Measurements from ENCODE around the gene KIT.
"Not testable (repeated sequence)": the region's sequence is repeated elsewhere in the genome, so short reads cannot be mapped to it uniquely, and the experiment has no call there.

The KIT gene

DNA sequence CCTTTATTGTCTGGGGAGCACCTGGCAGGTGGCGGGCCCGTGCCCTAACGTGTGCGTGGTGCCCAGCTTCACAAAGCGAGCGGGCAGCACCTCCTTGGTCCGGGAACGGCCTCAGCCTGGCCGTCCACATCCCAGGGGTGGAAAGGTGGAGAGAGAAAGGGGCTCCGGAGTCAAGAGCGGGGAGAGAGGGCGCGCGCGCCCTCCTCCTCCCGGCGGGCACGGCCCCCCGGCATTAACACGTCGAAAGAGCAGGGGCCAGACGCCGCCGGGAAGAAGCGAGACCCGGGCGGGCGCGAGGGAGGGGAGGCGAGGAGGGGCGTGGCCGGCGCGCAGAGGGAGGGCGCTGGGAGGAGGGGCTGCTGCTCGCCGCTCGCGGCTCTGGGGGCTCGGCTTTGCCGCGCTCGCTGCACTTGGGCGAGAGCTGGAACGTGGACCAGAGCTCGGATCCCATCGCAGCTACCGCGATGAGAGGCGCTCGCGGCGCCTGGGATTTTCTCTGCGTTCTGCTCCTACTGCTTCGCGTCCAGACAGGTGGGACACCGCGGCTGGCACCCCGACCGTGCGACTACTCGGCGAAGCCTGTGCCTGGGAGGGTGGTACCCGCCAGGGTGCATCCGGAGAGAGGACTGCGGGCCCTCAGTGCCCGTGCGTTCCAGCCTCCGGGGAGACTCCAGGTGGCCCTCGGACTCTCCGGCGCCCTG is at the start of gene KIT:
Gene KIT (plus strand): TSS at position 407 of the 701 bp plus-strand sequence. CDS start 58 bp downstream, at position 465.
- DNase-seq (ENCODE audit: extremely low read depth, low read depth): no peak
- TF ChIP-seq CTCF (IDR thresholded peaks at IDR 0.05; ENCODE audit: low read depth, low read length, missing control alignments): no peak
- peak within 1 kb of the TSS; percentile 46 for H3K4me3 ChIP-seq (replicated peaks; ENCODE audit: low read depth, low read length)

DNA sequence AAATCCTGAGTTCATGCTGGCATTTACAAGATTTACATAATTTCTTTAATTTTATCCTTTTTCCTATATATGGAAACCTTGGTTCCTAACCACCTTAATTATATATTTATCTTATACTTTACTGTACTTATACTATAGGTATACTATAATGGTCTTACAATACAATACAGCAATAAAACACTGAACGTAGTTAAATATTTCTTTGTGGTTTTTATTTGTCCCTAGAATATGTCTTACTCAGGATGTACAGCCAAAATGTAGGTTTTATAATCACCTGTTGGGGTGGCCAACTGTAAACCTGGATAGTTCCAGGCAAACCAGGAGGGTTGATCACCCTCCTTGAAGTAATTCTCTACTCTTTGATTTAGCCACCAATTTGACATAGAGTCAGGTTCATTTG is 48.4 kb upstream of the KIT start:
- no peak for TF ChIP-seq CTCF (IDR thresholded peaks at IDR 0.05; ENCODE audit: low read depth, low read length, missing control alignments)
- no peak for DNase-seq (ENCODE audit: extremely low read depth, low read depth)
- no peak overlapping the region for H3K4me3 ChIP-seq (replicated peaks; ENCODE audit: low read depth, low read length)

DNA sequence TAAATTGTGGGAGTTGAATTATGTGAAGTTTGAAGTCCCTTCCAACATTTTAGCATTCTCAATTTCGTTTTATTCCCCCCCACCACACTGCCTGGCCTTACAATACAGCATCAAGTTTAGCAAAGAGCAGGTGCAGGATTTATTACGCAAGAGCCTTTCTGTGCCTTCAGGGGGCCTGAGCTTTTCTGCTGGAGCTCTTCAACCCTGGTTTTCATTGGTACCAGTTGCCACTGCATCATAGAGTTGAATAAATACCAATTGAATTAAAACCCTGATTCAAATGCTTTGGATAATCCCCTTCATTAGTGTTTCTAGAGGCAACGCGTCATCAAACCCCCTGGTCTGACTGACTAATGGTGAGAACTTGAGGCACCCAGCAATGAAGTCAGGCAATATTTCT is 43.6 kb upstream of the KIT start:
- no peak for DNase-seq (ENCODE audit: extremely low read depth, low read depth)
- no peak for TF ChIP-seq CTCF (IDR thresholded peaks at IDR 0.05; ENCODE audit: low read depth, low read length, missing control alignments)
- H3K4me3 ChIP-seq (replicated peaks; ENCODE audit: low read depth, low read length): no peak overlapping the region

DNA sequence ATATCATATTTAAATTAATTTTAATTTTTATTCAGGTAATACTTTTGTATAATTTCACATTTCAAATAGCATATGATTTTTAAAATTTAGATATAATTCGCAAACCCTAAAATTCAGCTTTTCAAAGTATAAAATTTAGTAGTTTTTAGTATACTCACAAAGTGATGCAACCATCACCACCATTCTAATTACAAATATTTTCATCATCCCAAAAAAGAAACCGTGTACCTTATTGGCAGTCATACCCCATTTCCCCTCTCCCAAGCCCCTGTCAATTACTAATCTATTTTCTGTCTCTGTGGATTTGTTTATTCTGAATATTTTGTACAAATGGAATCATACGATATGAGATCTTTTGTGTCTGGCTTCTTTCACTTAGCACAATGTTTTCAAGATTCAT is 37.0 kb upstream of the KIT start:
- DNase-seq (ENCODE audit: extremely low read depth, low read depth): no peak
- TF ChIP-seq CTCF (IDR thresholded peaks at IDR 0.05; ENCODE audit: low read depth, low read length, missing control alignments): no peak
- no peak overlapping the region for H3K4me3 ChIP-seq (replicated peaks; ENCODE audit: low read depth, low read length)

DNA sequence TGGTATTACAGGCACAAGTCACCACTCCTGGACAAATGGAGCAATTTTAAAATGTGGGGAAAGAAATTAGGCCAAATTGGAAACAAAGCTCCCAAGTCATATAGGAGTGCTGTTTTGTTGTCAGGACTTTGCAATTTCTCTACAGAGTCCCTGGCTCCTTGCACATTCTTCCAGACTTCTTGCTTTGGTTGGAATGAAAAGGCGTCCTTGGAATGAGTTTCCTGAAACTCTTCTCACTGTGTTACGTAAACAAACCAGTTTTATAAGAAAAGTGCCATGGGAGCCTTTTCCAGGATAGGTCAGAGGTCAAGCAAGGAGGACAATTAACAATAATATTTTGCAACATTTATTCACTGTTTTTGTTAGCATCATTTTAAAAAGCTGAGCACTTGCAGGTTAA is 32.4 kb upstream of the KIT start:
- no peak for TF ChIP-seq CTCF (IDR thresholded peaks at IDR 0.05; ENCODE audit: low read depth, low read length, missing control alignments)
- no peak overlapping the region for H3K4me3 ChIP-seq (replicated peaks; ENCODE audit: low read depth, low read length)
- DNase-seq (ENCODE audit: extremely low read depth, low read depth): no peak

- no peak for TF ChIP-seq CTCF (IDR thresholded peaks at IDR 0.05; ENCODE audit: low read depth, low read length, missing control alignments)
- H3K4me3 ChIP-seq (replicated peaks; ENCODE audit: low read depth, low read length): no peak overlapping the region
- DNase-seq (ENCODE audit: extremely low read depth, low read depth): no peak
These were observed 31.6 kb upstream of the KIT start for GRCh38 chr4:54626113-54626512.

GRCh38 chr4:54632537-54632936 is 25.2 kb upstream of the KIT start:
- TF ChIP-seq CTCF (IDR thresholded peaks at IDR 0.05; ENCODE audit: low read depth, low read length, missing control alignments): no peak
- no peak for DNase-seq (ENCODE audit: extremely low read depth, low read depth)
- H3K4me3 ChIP-seq (replicated peaks; ENCODE audit: low read depth, low read length): no peak overlapping the region

DNA sequence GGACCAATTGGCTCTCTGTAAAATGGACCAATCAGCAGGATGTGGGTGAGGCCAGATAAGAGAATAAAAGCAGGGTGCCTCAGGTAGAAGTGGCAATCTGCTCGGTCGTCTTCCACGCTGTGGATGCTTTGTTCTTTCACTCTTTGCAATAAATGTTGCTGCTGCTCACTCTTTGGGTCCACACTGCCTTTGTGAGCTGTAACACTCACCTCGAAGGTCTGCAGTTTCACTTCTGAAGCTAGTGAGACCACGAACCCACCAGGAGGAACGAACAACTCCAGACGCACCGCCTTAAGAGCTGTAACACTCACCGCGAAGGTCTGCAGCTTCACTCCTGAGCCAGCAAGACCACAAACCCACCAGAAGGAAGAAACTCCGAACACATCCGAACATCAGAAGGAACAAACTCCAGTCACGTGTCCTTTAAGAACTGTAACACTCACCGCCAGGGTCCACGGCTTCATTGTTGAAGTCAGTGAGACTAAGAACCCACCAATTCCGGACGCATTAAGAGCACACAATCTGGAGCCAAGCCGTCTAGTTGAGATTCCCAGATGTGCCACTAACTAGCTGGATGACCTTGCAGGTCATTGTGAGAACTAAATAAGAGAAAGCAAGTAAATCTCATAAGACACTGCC is 24.5 kb upstream of the KIT start:
- not testable (repeated sequence) for H3K4me3 ChIP-seq (replicated peaks; ENCODE audit: low read depth, low read length)

More for the DNA sequence above, 24.5 kb upstream of the KIT start:
- not testable (repeated sequence) for DNase-seq (ENCODE audit: extremely low read depth, low read depth)

Measured in HFF-Myc (cell line).